ENCODE measurements around the gene HIGD2B.
"Not testable (repeated sequence)": the region's sequence is repeated elsewhere in the genome, so short reads cannot be mapped to it uniquely, and the experiment has no call there.

- not testable (repeated sequence) for TF ChIP-seq EZH2 (IDR thresholded peaks at IDR 0.05; ENCODE audit: insufficient read depth, poor library complexity, severe bottlenecking); EZH2phosphoT487 (IDR thresholded peaks at IDR 0.05; ENCODE audit: insufficient read depth, low read depth)
Measured at GRCh38 chr15:72670656-72671352, 15.2 kb downstream of the HIGD2B start.

Measured in GM23248 (cell line).